LNCAP (cell line): ENCODE measurements around the gene INPP5F.

Experiments used
- TF ChIP-seq, protein P1 (sequence below): fragments of 450-650 bp; IDR thresholded peaks from 2 replicates; pipeline ENCODE4 v1.5.1; 2017; ENCODE audit warnings: mild to moderate bottlenecking

Gene INPP5F

GRCh38 chr10:119754936-119755335, 29.1 kb downstream of the INPP5F start:
- TF ChIP-seq, protein P1, sequence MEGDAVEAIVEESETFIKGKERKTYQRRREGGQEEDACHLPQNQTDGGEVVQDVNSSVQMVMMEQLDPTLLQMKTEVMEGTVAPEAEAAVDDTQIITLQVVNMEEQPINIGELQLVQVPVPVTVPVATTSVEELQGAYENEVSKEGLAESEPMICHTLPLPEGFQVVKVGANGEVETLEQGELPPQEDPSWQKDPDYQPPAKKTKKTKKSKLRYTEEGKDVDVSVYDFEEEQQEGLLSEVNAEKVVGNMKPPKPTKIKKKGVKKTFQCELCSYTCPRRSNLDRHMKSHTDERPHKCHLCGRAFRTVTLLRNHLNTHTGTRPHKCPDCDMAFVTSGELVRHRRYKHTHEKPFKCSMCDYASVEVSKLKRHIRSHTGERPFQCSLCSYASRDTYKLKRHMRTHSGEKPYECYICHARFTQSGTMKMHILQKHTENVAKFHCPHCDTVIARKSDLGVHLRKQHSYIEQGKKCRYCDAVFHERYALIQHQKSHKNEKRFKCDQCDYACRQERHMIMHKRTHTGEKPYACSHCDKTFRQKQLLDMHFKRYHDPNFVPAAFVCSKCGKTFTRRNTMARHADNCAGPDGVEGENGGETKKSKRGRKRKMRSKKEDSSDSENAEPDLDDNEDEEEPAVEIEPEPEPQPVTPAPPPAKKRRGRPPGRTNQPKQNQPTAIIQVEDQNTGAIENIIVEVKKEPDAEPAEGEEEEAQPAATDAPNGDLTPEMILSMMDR = no peak

DNA sequence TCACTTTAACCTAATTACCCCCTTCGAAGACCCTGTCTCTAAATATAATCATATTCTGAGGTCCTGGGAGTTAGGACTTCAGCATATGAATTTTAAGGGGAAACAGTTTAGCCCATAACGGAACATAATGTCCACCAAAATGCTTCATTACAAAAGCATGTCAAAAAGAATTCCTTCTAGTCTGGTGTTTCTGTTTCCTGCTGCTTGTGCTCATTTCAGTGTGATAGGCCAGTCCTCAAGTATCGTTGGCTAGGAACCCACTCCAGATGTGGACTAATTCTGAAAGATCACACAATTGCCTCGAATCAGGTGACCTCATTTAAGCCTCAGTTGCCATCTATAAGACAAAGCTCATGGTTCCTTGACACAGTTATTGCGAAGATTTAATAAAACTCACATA, 29.6 kb downstream of the INPP5F start:
- TF ChIP-seq, protein P1 = no peak

DNA sequence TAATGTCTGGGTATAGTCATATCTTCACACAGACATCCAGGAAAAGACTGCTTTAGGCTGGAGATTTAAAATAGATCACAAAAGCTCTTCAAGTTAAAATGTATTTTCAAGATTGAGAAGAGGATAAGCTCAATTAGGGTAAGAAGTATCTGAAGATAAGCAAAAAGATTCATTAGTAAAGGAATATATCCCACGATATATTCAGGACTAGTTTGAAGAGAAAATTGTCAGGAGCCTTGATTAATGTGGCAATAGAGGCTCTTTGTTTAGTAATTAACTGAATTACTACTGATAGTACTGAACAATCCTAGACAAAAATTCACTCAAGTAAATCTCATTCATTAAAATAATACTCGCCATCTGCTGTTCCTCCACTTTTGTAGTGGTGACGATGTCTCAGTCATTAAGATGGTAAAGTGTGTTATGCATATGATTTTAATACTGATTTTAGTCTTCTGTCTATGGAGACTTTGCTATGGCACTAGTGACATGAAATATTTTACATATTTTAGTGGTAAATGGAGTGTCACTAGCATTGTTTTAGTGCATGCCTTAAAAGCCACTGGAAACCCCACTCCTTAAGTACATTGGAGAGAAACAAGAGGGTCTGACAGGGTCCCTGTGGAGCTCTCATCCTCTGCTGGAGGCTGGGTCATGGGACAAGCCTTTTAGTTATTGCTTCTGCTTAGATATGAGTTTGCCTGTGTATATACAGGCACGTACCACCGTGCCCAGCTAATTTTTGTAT, 32.8 kb downstream of the INPP5F start:
- TF ChIP-seq, protein P1 = no peak

DNA sequence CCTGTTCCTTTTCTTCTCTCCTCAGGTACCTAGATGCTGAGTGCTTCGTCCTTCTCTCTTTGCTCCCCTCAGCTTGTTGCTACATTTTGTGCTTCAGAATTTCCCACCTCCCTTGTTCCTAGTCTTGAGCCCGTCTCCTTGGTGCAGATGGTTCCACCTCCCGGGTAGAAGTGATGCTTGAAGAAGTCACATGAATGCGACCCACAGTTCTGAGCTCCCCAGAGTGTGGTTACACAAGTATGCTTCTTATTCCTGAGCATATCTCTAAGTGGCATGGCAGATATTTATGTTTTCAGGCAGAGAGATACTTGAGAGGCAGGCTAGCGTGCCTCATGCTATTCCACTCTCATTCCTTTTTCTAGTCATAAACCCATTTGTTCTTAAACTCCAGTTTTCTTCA, 34.0 kb downstream of the INPP5F start:
- TF ChIP-seq, protein P1 = no peak

DNA sequence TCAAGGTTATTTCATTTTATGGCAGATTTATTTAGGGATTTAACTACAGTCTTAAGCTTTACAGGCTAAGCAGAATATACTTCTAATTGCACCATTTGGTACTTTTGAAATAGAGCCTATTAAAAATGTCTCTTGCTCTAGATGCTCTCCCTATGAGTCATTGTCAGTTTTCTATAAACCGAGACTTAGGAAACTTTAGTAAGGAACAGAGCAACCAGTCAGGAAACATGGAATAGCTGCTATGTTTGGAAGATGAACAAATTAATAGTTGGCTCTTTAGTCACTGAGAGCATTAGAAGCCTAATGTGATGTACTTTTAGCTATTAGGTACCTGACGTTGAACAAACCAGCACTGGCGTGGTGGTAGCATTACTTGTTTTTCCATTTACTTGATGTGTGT, 35.3 kb downstream of the INPP5F start:
- TF ChIP-seq, protein P1 = no peak

GRCh38 chr10:119762035-119762434, 36.2 kb downstream of the INPP5F start:
- TF ChIP-seq, protein P1 = no peak

DNA sequence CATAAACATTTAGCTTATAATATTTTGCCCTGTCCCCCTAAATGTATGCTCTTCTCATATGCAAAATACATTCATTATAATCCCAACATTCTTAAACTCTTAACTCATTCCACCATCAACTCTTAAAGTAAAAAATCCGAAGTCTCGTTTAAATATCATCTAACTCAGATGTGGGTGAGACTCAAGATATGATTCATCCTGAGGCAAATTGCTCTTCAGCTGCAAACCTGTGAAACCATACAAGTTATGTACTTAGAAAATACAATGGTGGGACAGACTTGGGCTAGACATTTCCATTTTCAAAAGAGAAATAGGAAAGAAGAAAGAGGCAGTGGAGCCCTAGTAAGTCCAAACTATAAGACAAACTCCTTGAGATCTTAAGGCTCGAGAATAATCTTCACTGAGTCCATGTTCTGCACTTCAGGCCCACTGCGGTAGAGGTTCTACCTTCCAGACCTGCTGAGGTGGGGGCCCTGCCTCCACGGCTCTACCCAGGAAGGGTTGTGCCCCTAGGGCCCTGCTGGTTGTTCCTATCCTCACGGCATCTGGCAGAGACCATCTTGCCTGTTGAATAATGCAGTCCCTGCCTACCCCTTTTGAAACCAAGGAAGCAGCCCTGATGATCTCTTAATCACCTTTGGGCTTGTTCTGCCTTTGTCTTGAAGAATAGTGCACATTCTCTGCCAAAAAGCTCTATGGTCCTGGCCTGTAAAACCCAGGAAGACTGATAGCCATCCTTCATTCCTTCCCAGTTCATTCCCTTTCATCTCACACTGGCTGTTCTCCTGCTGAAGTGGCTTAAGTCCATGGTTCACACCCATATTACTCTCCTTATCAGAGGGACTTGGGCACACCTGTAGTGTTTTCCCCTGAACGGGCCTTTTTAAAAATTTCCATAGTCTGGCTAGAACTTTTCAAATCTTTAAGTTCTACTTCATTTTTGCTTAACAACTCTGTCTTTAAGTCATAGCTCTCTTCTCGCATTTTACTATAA, 37.3 kb downstream of the INPP5F start:
- TF ChIP-seq, protein P1 = no peak
